ENCODE results near the gene POLN. TPM values are rescaled to one million over a fixed set of nuclear protein-coding genes. Genes with fewer than 3 reads are reported as not detected.
A peak's percentile ranks its signal among the peaks of the same experiment; 100 is the strongest.

Gene POLN
- total RNA-seq, 4 donors from 2014 or later = 0.27 to 2.6 (median 1.4) TPM

DNA sequence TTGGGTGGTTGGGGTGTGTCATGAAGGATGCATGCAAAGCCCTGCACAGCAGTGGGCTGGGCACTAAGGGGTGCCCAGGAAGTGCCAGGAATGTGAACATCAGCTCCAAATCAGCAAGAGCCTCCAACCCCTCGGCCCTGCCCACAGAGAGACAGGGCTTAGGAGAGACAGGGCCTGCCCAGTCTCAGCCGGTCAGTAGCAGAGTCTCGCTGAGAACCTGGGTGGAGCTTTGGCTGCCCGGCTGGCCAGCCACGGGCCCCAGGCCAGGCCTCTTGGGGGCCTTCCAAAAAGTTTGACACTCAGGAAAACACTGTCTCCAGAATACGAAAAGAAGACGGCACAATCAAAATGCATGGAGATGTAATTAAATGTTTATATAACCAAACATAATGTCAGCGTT, 24.3 kb upstream of the POLN start:
- peaks cover 11 to 30% (median 16%) of the 10 kb centered on the region in 4 donors for H3K4me1 ChIP-seq
- in situ Hi-C loops (cut with MboI; ENCODE audit: low pct_ligation_motif_present in 1 of 4, low pct_unique_long_range_greater_than_20kb in 1 of 4, low sequenced_read_pairs in 3 of 4) (no loop called here), intact Hi-C loops (cut with DNase I; ENCODE audit: low total_unique reads) (no loop called here)
- peak overlapping the region in 3 of 4 donors; percentile 54 to 72 (median 65) for H3K27ac ChIP-seq
- no peaks in the 10 kb centered on the region for H3K9me3 ChIP-seq
- no peak for DNase-seq
- no peaks in the 10 kb centered on the region for H3K36me3 ChIP-seq
- WGBS, 2 donors (ENCODE audit: low coverage in 1 of 2) = 43 to 67% methylated on average over 3 to 8 of the region's 8 CpGs
- no peak overlapping the region for H3K4me3 ChIP-seq
- no peaks in the 10 kb centered on the region for H3K27me3 ChIP-seq
- no peak for TF ChIP-seq CTCF (IDR thresholded peaks at IDR 0.05)
- no peak for TF ChIP-seq EP300 (IDR thresholded peaks at IDR 0.05; ENCODE audit: low read depth)
- no peak for TF ChIP-seq POLR2AphosphoS5 (IDR thresholded peaks at IDR 0.05)

DNA sequence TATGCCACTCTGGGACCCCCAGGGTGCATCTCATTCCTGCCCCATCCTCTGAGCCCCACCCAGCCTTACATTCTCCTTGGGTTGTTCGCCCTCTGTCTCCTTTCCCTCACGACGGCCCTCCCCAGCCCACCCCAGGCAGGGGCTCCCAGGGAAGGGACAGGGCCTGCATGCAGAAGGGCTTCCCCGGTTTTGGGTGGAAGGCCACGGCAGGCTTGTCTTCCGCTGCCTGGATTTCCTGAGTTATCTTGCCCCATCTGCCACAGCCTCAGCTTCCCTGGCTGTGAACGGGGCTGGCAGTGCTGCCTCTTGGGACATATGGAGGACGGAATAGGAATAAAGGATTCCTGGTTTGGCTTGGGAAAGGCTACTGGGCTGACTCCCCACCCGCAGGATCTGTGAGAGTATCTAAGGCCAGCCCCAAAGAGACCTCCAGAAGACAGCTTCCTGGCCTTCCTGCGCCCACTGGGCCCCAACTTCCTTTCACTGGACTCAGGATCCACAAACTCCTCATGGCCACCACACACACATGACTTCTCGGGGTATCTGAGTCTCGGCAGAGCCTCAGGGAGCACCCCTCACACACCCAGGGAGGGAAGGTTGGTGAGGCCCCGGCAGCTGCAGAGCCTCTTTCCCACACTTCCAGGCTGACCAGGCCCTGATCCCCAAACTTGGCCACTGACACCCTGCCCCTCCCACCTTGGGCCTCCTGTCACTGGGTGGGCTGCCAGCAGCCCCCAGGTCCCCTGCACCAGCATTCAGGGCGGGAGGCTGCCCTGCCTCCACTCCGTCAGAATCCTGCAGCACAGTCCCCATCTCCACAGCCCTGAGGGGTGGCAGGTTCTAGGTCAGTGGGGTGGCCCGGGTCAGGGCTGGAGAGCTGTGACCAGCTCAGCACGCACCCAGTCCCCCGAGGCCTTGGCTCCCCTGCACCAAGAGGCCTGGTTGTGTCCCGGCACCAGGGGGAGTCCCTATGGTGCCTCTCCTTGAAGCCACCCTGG, 23.5 kb upstream of the POLN start:
- TF ChIP-seq CTCF (IDR thresholded peaks at IDR 0.05) (no peak), POLR2AphosphoS5 (IDR thresholded peaks at IDR 0.05) (no peak), POLR2A (IDR thresholded peaks at IDR 0.05) (no peak), EP300 (IDR thresholded peaks at IDR 0.05; ENCODE audit: low read depth) (no peak)
- Histone ChIP-seq H3K4me3 (no peak overlapping the region), H3K4me1 (peaks cover 14 to 37% (median 22%) of the 10 kb centered on the region in 4 donors), H3K27ac (peak overlapping the region in 3 of 4 donors; percentile 54 to 72 (median 65)), H3K9me3 (no peaks in the 10 kb centered on the region), H3K36me3 (no peaks in the 10 kb centered on the region), H3K27me3 (no peaks in the 10 kb centered on the region)
- 92% methylated on average over 15 of the region's 19 CpGs; no CpG with 5 or more reads in 1 of the 2 donors for WGBS, 2 donors (ENCODE audit: low coverage in 1 of 2)
- intact Hi-C loops (cut with DNase I; ENCODE audit: low total_unique reads) = no loop called here
- no peak for DNase-seq
- in situ Hi-C loops (cut with MboI; ENCODE audit: low pct_ligation_motif_present in 1 of 4, low pct_unique_long_range_greater_than_20kb in 1 of 4, low sequenced_read_pairs in 3 of 4) = no loop called here

DNA sequence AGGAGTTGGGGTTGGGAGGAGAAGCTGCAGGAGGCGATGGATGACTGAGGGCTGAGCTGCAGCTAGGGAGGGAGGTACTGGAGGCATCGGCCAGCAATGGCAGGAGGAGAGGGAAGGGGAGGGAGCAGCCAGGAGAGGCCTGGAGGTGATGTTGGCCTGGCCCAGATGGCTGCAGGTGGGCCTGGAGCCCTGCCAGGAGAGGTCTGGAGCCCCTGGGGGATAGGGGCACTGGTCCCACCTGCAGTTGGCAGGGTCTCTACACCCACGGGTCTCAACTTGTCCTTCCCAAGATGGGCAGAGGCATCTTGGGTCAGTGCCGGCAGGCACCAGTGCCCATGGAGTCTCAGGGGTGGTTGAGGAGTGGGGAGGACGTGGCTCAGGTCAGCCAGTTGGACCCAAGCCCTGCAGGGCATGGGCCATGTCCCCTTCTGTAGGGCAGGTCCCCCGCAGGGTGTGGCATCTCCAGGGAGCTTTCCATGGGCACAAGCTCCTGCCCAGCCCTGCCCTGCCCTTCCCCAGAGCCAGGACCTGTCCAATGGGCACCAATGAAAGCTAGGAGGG, 22.6 kb upstream of the POLN start:
- TF ChIP-seq POLR2AphosphoS5 (IDR thresholded peaks at IDR 0.05) = no peak
- no peak for TF ChIP-seq EP300 (IDR thresholded peaks at IDR 0.05; ENCODE audit: low read depth)
- TF ChIP-seq CTCF (IDR thresholded peaks at IDR 0.05) = no peak
- no peak for TF ChIP-seq POLR2A (IDR thresholded peaks at IDR 0.05)
- no peaks in the 10 kb centered on the region for H3K27me3 ChIP-seq
- 60 to 80% methylated on average over 1 to 4 of the region's 6 CpGs for WGBS, 2 donors (ENCODE audit: low coverage in 1 of 2)
- intact Hi-C loops (cut with DNase I; ENCODE audit: low total_unique reads) (no loop called here), in situ Hi-C loops (cut with MboI; ENCODE audit: low pct_ligation_motif_present in 1 of 4, low pct_unique_long_range_greater_than_20kb in 1 of 4, low sequenced_read_pairs in 3 of 4) (no loop called here)
- DNase-seq = no peak
- H3K4me1 ChIP-seq = peaks cover 21 to 45% (median 31%) of the 10 kb centered on the region in 4 donors
- H3K4me3 ChIP-seq = no peak overlapping the region
- H3K27ac ChIP-seq = no peak overlapping the region
- H3K9me3 ChIP-seq = no peaks in the 10 kb centered on the region
- H3K36me3 ChIP-seq = no peaks in the 10 kb centered on the region

- DNase-seq = no peak
- H3K4me1 ChIP-seq = peaks cover 26 to 52% (median 36%) of the 10 kb centered on the region in 4 donors
- no peak overlapping the region for H3K27ac ChIP-seq
- 50% methylated on average over 6 of the region's 6 CpGs; no CpG with 5 or more reads in 1 of the 2 donors for WGBS, 2 donors (ENCODE audit: low coverage in 1 of 2)
- no peak overlapping the region for H3K4me3 ChIP-seq
- no peaks in the 10 kb centered on the region for H3K9me3 ChIP-seq
- no peaks in the 10 kb centered on the region for H3K36me3 ChIP-seq
- TF ChIP-seq POLR2A (IDR thresholded peaks at IDR 0.05) (no peak), POLR2AphosphoS5 (IDR thresholded peaks at IDR 0.05) (no peak), EP300 (IDR thresholded peaks at IDR 0.05; ENCODE audit: low read depth) (no peak), CTCF (IDR thresholded peaks at IDR 0.05) (no peak)
- in situ Hi-C loops (cut with MboI; ENCODE audit: low pct_ligation_motif_present in 1 of 4, low pct_unique_long_range_greater_than_20kb in 1 of 4, low sequenced_read_pairs in 3 of 4) (no loop called here), intact Hi-C loops (cut with DNase I; ENCODE audit: low total_unique reads) (no loop called here)
- H3K27me3 ChIP-seq = no peaks in the 10 kb centered on the region
These were observed 22.0 kb upstream of the POLN start for GRCh38 chr4:2263926-2264321.

Measured in transverse colon (tissue), 4 donors.